Nucleus accumbens (tissue), 56 donors: Measurements from ENCODE around the gene DNM1.
"Not testable (repeated sequence)": the region's sequence is repeated elsewhere in the genome, so short reads cannot be mapped to it uniquely, and the experiment has no call there.

Source experiments
- DNase-seq, 56 donors: peaks; one replicate each; lab custom pipeline; 2025; lab: John Stamatoyannopoulos, UW

The DNM1 gene

DNA sequence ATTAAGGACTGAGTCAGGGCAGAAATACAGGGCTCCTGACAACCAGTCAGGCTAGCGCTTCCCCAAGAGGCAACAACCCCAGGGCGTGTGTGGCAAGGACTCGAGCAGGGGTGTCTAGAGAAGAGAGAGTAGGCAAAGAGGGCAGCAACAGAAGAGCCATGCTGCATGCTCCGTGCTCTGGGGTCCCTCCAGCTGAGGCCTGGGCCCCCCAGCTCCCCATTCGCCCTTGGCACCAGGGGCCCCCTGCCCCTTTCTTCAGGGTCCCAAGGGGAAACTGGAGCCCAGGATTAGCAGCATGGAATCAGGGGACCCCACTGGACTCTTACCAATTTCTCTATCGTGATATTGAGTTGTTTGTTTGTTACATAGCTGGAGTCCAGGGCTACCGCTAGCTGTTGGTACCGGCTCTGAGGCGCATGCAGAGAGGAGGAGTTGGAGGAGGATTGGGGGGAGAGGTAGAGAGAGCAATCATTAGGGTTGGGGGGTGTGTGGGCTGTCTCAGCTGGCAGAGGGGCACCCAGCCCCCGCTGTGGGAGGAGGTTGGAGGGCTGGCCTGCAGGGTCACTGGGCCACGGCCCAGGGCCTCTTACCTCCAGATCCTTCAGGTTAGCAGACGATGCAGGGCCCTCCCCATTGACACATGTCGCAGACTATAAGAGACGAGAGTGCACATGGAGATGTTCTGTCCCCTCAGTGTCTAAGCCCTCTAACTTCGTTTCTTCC, 63.9 kb downstream of the DNM1 start:
- DNase-seq = no peak

DNA sequence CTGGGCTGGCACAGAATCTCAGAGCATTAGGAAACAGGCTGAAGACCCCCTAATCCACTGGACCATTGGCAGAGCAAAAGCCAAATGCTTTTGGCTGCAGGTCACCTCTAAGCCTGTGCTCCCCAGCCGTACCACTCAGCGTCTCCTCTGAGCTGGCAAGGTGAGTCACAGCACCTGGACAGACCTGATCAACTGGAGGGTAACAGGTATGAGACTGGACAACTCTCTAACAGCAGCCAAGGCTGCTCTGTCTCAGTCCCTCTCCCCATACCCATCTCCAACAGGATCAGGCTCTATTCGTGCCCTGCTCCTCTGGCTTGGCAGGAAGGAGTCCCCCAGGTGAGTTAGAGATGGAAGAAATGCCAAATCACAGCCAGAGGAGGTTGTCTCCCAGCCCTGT, 67.9 kb downstream of the DNM1 start:
- no peak for DNase-seq

DNA sequence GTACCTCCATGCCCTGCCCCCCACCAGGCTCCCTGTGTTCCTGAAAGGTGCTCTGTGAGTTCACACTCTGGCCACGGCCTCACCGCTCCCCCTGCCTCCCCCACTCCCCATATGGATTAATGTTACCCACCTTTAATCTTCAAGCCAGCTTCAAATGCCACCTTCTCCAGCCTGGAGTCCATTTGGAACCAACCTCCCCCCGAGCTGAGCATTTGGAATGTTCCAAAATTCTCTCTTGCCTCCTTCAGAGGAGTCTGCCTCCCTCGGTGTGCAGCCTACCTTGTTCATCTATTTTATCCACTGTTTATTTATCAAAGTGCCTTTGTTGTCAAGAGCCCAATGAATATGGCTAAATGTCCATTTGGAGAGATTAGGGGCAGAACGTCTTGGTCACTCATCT, 68.3 kb downstream of the DNM1 start:
- no peak for DNase-seq

DNA sequence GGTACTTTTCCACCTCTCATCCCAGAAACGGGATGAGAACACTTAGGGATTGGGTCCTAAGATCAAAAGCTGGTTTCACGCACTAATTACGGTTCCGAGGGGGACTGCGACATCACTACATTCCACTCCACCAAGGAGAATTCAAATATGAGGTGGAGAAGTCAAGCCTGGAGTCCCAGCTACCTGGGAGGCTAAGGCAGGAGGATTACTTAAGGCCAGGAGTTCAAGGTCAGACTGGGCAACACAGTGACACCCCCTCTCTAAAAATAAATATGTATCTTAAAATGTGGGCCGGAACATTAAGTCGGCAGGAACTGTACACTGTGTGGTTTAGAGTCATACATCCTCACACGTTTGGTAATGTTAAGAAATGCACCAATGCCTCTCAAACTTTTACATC, 71.1 kb downstream of the DNM1 start:
- no peak for DNase-seq

DNA sequence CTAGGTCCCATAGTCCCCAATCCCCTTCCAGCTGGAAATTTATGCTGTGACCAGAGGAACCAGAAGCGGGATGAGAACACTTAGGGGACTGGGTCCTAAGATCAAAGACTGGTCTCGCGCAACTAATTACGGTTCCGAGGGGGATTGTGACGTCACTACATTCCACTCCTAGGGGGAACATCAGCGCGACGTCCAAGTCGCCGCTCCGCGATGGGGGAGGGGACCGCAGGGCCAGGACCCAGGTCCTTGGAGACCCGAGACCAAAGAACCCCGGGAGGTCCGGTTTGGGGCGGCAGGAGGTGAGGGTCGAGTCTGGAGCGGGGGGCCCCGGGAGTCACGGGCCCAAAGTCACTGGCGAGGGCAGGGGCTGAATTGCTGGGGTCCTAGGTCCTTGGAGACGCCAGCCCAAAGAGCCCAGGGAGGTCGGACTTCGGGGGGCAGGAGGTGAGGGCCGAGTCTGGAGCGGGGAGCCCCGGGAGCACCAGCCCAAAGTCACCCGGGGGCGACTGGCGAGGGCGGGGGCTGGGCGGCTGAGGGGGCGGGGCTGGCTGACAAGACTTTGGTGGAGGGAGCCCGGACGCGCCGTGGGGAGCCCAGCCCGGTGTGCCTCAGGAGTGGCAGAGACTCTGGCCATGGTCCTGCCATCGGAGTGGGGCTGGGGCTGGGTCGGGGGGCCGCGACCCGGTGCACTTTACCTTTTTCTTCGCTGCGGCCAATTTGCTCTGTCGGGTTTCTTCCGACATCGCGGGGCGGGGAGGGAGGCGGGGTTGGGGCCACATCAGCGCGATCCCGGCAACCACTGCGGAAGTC, 72.2 kb downstream of the DNM1 start, which contains the start of gene GOLGA2:
GOLGA2 (minus strand) TSS at position 810 of the 810 bp plus-strand sequence; CDS start at position 779, 31 bp downstream.
- peak in 4 of 56 donors; percentile 41 to 47 (median 45) for DNase-seq

DNA sequence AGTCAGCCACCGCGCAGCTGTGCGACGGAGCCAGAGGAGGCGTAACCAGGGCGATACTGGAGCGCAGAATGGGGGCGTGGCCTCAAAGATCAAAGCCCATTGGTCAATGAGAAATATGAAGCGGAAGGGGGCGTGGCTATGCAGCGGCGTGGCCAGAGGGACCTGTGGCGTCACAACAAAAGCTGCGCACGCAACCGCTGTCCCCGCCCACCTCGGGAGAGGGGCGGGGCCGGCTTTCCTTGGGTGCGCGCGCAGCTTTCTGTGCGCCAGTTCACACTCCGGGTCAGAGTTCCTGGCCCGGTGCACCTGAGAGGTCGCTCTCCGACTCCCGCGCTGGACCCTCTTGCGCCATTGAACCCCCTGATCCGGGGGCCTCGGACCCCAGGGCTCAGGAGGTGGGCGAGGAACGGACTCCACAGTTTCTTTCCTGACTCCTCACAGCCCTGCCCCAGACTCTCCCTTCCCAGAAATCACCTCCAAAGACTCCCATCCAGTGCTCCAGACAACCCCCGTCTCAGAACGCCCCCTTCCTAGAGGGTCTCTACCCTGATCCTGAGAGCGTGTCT, 72.9 kb downstream of the DNM1 start, which contains the start of gene SWI5:
SWI5 (plus strand) TSS at position 269 of the 566 bp plus-strand sequence.
- DNase-seq = peak; percentile 81 to 100 (median 98)

DNA sequence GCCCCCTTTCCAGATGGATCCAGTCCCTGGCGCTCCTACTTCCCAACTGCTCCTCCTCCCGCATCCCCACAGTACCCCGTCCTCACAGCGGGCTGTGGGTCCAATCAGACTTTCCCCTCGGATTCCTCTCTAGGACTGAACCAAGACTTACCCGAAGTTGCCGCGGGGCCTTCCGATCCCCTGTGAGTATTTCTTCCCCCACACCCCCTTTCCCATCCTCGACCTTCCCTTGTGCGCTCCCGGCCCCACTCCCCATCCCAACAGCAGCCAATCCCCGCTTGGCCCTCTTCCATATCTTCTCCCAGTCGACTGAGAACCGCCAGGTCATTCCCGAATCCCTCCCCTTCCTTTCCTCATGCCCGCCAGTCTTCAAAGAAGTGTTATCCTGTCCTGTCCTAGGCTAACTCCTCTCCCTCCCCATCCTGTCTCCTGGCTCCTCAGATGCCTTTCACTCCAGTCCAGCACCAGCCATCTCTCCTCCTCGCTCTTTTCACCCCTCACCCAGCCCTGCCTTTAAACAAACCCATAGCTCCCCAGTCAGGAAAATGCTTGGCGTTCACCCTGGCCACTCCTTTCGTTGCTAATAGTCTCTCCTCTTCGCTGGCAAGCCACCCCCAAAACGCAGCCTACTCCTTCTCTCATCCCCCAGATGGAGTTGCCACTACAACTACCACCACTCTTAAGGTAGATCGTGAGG, 73.5 kb downstream of the DNM1 start:
- DNase-seq = peak in 4 of 56 donors; percentile 18 to 62 (median 30)

DNA sequence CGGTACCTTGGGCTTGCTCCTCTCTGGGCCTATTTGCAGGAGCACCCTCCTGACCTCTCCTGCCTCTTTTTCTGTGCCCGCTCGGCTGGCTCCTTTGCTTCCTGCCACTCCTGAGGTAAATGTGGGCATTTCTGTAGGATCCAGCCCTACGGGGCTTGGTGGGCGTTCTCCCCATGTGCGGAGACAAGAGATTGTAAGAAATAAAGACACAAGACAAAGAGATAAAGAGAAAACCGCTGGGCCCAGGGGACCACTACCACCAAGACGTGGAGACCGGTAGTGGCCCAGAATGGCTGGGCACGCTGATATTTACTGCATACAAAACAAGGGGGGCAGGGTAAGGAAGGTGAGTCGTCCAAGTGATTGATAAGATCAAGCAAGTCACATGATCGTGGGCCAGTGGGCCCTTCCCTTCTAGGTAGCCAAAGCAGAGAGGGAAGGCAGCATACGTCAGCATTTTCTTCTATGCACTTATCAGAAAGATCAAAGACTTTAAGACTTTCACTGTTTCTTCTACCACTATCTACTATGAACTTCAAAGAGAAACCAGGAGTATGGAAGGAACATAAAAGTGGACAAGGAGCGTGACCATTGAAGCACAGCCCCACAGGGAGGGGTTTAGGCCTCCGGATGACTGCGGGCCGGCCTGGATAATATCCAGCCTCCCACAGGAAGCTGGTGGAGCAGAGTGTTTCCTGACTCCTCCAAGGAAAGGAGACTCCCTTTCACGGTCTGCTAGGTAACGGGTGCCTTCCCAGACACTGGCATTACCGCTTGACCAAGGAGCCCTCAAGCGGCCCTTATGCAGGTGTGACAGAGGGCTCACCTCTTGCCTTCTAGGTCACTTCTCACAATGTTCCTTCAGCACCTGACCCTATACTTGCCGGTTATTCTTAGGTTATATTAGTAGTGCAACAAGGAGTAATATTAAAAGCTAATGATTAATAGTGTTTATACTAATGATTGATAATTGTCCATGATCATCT, 76.2 kb downstream of the DNM1 start:
- DNase-seq = not testable (repeated sequence)

DNA sequence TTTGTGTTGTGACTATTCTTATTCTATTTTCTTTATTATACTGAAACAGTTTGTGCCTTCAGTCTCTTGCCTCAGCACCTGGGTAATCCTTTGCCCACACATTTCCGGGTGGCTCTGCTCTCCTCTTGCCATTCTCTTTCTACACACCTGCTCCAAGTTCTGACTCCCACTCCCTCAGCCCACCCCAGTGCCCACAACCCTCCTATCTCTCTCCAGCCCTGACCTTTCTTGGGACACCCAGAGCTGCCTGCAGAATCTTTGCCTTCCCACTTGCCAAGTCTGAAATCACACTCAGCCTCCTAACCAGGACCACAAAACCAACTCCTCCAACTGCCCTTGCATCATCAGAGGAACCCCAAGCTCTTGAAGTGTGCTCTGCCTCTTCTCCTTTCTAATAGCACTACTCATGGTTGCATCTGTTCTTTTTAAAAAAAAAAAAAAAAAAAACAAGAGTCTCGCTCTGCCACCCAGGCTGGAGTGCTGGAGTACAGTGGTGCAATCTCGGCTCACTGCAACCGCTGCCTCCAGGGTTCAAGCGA, 77.0 kb downstream of the DNM1 start:
- DNase-seq = no peak

DNA sequence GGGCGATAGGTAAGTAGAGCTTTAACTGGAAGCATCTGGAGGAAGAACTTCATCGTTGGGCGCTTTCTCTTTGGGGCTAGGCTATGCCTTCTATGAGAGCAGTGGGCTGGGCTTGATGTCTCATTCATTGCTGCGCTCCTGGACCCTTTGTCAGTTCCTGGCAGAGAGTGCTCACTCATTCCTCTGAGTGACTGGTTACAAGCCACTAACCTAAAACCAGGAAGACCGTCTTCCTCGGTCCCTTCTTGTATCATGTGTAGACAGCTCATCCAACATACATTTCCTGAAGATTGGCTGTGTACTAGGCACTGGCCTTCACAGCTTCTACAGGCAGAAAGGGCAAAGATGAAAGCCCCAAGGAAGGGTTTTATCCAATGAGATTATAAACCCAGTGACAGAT, 79.3 kb downstream of the DNM1 start:
- no peak for DNase-seq

DNA sequence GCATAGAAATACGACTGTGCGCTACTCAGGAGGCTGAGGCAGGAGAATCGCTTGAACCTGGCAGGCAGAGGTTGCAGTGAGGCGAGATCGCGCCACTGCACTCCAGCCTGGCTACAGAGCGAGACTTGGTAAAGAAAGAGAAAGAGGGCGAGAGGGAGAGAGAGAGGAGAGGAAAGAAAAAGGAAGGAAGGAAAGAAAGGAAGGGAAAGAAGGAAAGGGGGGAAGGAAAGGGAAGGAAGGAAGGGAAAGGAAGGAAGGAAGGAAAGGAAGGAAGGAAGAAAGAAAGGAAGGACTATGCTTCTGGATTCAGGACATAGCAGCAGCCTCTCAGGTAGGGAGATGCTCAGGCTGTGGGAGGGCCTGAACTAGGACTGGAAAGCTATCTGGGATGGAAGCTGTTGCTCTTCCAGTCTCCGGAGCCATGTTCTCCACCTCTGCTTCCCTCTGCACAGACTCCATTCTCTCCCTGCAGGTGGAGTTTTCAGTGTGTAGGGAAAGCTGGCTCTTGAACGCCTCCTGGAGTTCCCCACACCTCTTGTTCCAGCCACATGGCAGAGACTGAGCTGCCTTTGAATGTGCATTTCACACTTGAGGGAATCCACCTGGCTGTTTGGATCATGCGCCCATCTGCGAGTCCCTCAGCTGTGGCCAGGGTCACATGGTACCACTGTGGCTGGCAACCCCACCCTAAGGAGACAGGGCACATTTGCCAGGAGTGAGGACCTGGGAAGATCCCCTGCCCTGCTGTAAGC, 82.0 kb downstream of the DNM1 start:
- no peak for DNase-seq

DNA sequence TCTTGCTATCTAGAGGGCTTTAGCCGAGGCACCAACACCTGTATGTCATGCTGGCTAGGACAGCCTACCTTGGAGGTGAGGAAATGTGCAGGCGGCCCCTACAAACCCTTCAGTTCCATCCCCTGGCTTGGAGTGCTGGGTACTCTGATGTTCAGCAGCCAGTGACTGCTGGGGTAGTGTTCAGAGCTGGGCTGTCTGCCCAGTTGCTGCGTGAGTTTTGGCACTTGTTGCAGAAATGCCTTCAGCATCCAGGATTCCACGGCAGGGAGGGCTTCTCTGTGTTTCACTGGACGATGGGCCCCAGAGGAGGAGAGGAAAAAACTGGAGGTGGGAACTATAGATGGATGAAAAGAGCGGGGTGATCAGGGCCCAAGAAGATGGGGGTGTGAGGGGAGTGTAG, 83.3 kb downstream of the DNM1 start:
- peak in 51 of 56 donors; percentile 8 to 86 (median 57) for DNase-seq

DNA sequence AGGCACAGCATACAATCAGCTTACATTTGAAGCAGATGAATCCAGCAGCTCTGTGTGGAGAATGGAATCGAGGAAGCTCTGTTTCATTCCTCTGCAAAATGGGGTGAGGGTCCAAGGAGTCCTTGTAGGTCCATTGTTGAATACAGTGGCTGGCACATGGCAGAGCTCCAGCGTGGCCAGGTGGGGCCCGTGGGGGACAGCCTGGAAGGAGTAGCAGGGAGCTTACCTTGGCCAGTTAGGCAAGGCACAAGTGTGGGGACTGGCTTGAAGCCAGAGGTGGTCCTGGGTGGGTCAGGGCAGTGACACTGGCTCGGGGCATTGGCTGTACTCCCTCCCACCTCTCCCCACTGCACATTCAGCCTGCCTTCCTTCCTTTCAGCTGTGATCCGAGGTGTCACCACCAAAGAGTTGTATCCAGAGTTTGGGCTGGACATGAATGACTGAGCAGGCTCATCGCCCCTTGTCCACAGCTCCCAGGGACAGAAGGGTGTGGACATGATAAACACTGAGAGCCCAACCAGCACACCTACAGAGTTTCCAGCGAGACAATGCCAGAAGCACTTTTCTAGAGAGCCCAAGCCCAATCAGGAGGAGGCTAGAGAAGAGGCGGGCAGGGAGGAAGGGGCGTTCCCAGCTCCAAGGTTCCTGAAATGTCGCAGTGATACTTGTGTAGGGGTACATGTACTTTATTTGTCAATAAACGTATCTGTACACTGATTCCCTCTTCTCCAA, 85.3 kb downstream of the DNM1 start:
- DNase-seq = no peak

DNA sequence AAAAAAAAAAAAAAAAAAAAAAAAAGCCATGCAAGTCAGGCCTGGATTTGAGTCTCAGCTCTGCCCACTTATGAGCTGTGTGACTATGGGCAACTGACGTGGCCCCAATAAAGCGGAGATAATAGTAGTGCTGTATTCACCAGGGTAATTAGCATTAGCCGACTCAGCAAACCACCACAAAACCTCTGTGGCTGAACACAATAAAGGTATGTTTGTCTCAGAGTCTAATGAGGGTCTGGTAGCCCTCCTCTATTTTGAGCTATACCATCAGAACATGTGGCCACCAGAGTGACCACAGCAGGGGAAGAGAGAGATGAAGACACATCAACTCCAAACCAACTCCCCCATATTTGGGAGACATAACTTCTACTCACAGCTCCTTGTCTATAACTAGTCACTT, 88.8 kb downstream of the DNM1 start:
- no peak for DNase-seq

DNA sequence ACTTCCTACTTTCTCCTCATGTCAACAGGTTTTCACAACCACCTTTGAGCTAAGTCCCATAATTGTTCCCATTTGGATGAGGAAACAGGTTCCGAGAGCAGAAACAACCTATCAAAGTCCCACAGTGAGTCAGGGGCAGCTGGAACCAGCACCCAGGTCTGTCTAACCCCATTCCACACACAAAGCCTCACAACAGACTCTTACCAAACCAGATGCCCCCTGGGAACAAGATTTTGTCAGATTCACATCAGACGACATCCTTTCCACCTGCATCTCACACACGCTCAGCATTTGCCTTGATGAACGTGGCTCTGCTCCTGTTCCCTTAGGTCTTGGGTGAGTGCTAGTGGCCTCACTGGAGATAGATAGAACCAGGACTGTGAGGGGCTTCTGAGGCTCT, 89.9 kb downstream of the DNM1 start:
- DNase-seq = no peak

DNA sequence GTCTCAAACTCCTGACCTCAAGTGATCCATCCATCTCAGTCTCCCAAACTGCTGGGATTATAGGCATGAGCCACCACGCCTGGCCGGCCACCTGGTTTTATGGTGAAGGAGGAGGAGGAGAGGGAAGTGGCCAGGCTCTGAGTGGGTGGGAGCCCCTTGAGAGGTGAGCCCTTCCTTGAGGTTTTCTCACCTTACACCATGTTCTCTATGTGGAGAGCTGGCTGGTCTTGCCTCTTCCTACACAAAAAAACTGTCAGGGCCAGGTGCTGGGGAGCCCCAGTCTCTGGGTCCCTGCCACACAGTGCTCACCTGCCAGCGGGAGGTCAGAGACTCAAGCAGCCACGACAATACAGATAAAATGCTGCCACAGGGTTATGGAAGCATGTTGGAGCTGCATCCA, 91.0 kb downstream of the DNM1 start:
- no peak for DNase-seq

DNA sequence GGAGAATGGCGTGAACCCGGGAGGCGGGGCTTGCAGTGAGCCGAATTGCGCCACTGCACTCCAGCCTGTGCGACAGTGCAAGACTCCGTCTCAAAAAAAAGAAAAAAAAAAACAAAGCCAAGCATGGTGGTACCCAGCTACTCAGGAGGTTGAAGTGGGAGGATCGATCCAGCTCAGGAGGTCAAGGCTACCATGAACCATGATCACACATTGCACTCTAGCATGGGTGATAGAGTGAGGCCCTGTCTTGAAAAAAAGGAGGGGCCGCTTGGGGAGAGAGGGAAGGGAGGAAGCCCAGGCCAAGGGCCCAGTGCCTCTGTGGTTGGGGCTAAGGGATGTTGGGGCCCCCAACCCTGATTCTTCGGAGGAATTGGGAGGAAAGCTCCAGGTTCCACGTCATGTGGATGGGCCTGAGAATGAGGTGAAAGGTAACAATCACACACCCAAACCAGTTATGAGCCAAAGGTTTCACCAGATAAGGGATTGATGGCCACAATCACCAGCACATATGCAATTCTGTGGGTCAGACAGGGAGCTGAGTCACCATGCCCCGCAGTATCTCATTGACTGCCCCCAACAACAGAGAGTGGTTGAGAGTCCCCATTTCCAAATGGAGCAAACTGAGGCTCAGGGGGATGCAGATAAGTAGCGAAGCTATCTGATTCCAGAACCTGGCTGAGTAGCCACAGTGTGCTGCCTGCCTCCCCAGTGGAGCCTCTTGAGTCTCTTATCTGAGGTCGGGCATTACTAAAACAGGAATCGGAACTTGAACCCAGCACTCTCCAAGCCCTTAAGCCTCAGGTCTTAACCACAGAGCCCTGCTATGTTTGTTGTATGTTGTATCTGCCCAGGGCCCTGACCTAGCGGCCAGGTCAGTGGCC, 93.4 kb downstream of the DNM1 start:
- DNase-seq = no peak
